GM19324 (cell line): ENCODE measurements around the gene ANKS4B.
"Not testable (repeated sequence)": the region's sequence is repeated elsewhere in the genome, so short reads cannot be mapped to it uniquely, and the experiment has no call there.

Source experiments
- ATAC-seq: cut with Tn5 transposase; IDR thresholded peaks from one replicate; pipeline ENCODE4 v1.9.1; 2021; ENCODE audit warnings: mild to moderate bottlenecking, moderate library complexity; ENCODE audit not compliant: unreplicated experiment, low FRiP score

ANKS4B gene, protein sequence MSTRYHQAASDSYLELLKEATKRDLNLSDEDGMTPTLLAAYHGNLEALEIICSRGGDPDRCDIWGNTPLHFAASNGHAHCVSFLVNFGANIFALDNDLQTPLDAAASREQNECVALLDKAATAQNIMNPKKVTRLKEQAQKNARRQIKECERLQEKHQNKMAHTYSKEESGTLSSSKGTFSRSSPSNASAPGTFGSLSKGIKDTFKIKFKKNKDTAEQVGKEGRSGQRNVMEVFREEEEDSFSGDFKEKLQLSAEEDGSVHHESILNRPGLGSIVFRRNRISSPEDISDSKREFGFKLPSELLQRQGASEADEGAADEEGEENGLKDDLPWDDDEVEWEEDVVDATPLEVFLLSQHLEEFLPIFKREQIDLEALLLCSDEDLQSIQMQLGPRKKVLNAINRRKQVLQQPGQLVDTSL

DNA sequence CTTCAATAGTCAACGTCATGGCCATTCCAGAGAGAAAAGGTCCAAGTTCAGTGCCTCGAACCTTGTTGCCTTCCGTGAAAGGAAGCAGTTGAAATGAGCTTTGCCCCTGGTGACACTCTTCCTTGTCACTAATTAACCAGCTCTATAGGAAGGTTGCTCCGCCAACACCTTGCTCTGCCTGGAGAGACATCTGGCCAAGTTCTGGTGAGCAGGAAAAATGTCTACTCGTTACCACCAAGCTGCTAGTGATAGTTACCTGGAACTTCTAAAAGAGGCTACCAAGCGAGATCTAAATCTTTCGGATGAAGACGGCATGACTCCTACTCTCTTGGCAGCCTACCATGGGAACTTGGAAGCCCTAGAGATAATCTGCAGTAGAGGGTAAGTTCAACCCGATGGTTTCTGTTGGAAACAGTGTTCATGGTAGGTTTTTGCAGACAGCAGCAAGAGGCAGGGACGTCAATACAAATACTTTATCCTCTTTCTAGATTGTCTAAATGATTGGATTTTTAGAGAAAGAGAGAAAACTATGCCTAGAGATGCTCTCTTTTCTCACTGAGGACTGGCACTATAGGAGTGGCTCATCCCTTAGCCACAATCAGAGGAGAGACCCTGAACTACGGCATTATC, at the start of gene ANKS4B:
Gene ANKS4B (plus strand): TSS at position 179 of the 630 bp plus-strand sequence. CDS start 39 bp downstream, at position 218.
- ATAC-seq: no peak

DNA sequence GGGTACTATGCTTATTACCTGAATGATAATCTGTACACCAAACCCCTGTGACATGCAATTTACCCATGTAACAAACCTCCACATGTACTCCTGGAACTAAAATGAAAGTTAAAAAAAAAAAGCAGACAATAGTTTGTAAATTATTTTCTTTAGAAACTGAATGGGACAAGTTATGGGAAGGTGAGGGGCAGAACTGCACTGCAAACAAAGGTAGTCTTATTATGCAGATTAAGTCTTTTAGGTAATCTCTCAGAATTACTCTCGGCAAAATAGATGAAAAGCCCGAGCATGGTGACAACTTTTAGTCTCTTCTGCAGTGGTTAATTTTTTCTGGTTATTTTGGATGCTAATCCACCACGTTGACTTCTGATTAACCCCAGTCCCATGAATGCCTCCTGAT, 49.5 kb upstream of the ANKS4B start:
- ATAC-seq: no peak

DNA sequence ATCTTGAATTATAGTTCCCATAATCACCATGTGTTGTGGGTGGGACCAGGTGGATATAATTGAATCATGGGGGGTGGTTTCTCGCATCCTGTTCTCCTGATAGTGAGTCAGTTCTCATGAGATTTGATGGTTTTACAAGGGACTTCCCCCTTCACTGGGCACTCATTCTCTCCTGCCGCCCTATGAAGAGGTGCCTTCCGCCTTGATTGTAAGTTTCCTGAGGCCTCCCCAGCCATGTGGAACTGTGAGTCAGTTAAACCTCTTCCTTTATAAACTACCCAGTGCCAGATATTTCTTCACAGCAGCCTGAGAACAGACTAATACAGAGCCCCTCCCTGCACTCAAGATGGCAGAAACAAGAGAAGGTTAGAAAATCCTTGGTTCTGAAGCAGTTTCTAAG, 48.7 kb upstream of the ANKS4B start:
- ATAC-seq: no peak

DNA sequence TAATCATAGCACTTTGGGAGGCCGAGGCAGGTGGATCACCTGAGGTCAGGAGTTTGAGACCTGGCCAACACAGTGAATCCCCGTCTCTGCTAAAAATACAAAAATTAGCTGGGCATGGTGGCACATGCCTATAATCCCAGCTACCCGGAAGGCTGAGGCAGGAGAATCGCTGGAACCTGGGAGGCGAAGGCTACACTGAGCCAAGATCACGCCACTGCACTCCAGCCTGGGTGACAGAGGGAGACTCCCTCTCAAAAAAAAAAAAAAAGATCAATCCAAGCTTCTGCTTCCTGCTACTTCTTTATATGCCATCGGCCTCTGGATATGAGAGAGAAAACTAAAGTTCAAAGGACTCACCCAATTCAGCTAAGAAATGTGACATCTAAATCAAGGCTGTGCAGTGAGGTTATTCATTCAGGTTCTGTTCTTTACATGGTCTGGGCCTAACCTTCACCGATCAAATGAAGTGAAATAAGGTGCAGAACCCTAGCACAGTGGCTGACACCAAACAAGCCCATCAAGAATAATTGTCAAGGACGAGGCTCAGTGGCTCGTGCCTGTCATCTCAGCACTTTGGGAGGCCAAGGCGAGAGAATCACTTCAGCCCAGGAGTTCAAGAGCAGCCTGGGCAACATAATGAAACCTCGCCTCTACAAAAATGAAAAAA, 47.7 kb upstream of the ANKS4B start:
- no peak for ATAC-seq

DNA sequence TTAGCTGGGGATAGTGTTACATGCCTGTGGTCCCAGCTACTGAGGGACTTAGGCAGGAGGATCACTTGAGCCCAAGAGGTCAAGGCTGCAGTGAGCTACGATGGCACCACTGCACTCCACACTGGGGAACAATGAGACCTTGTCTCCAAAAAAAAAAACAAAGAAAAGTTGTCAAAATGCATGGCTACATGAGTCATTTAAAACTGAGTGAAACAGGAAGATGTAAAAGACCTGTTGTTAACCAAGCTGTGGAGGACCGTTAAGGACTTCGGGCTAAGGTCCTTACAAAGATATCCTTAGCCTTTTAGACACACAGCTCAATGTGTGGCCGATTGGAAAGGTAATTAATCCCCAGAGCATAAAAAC, 47.2 kb upstream of the ANKS4B start:
- no peak for ATAC-seq

DNA sequence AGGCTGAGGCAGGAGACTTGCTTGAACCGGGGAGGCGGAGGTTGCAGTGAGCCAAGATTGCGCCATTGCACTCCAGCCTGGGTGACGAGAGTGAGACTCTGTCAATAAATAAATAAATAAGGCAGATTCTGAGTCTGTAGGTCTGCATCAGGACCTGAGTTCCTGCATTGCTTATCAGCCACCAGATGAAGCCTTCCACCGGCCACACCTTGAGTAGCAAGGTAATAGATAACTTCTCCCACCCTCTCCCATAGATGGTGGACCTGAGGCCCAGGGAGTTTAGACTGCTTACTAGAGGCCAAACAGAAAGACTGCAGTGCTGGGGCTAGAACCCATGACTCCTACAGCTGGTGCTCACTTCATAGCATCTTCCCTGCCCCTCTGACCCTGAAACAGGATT, 44.2 kb upstream of the ANKS4B start:
- ATAC-seq: no peak

DNA sequence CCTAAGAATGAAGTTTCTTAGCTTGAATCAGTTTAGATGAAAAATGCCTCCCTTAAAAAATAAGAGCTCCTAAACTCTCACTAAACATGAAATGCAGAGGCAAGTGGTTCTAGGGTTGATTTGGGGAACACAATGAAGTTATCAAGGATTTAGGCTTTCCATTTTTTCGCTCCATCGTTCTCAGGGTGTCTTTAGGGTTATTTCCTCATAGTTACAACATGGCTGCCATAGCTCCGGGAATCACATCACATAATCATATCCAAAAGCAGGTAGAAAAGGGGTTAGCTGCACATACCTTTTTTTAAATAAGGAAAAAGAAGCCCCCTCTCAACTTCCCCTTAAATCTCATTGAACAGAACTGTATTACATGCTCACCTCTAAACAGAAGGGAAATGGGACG, 43.5 kb upstream of the ANKS4B start:
- ATAC-seq: no peak

DNA sequence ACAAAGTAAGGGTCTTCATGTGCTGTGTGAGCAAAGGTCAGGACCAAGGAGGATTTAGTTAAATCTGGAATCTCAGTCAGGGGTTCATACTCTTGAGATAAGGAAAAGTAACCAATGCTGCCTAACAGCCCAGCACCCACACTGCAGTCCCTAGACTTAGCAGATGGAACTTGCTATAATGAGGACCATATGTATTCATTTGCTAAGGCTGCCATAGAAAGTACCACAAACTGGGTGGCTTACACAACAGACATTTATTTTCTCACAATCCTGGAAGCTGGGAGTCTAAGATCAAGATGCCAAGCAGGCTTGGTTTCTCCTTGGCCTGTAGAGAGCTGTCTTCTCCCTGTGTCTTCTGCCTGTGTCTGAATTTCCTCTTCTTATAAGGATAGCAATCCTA, 42.9 kb upstream of the ANKS4B start:
- no peak for ATAC-seq

DNA sequence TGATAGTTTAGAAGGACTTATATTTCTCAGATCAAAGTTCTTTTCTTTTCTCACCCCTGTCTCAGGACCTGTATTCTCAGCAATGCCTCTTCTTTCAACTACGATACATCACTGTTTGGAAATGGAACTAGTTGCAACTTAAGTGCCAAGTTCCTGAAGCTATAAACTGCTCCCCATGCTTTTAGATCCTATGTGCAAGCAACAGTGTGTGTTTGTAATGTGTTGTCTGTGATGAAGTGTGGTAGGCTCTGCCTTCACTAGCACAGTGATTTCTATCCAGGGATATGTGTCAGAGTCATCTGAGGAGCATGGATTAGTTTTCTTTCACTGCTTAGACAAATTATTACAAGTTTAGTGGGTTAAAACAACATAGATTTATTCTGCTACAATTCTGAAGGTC, 40.5 kb upstream of the ANKS4B start:
- ATAC-seq: no peak

DNA sequence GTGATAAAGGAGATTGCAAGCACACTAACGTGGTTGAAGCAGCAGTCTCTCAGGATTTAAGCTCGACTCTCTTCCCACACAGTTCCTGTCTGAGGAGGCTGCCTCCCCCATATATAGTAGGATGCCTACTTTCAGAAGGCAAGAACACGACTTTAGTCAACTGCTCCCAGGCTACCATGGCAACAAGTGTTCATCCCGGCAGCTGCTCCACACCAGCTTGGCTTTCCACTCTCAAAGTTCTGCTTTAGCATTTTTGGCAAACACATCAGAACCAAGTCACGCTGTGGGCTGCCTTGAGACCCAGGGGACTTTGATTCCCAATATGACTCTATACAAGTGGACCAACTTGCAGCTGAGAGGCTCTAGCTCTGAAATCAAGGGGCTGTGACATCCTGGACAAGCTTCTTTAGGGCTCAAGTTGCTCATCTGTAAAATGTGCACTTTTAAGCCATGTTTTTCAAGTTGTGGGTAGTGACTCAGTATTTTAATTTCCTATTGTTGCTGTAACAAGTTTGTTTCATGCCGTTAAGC, 38.7 kb upstream of the ANKS4B start:
- no peak for ATAC-seq

DNA sequence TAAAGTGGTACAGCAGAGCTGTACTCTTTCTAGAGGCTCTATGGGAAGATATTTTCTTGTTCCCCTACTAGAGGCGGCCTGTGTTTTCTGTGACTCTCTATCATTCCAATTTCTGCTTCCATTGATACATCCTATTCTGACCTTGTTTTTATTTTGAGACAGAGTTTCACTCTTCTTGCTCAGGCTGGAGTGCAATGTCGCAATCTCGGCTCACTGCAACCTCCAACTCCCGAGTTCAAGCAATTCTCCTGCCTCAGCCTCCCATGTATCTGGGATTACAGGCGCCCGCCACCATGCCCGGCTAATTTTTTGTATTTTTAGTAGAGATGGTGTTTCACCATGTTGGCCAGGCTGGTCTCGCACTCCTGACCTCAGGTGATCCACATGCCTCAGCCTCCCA, 38.2 kb upstream of the ANKS4B start:
- not testable (repeated sequence) for ATAC-seq

DNA sequence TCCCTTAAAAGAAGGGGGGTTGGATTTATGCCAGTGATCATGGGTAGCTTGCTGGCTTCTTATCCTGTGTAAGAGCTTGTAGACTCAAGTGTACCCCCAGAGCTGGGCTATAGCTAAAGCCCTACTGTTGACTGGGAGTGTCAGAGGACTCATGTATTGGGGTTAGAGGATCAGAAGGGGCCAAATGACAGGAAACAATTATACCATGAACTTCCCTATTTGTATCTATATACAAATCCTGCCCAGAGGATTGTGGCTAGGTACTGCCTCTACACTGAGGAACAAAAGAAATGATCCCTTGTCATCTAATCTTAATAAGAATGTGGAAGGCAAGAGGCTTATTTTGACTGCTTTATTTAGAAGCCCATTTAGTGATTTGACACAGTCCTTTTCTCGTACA, 36.4 kb upstream of the ANKS4B start:
- ATAC-seq: no peak

DNA sequence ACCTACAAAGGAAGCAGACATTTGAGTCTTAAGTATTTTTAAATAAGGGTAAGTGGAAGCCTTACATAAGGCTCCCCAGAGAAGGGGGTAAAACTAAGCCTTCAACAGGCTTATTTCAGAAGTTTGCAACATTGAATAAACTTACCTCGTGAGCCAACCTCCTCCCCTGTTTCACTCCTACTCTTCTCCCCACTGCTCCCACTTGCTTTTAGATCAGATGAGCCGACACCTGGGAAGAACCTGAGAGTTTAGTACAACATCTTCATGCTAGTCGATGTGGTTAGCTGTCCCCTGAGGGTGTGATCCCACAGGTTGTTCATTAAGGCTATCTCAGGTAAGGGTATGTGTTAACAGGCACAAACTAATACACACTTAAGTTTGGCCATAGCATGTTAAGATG, 35.9 kb upstream of the ANKS4B start:
- no peak for ATAC-seq

DNA sequence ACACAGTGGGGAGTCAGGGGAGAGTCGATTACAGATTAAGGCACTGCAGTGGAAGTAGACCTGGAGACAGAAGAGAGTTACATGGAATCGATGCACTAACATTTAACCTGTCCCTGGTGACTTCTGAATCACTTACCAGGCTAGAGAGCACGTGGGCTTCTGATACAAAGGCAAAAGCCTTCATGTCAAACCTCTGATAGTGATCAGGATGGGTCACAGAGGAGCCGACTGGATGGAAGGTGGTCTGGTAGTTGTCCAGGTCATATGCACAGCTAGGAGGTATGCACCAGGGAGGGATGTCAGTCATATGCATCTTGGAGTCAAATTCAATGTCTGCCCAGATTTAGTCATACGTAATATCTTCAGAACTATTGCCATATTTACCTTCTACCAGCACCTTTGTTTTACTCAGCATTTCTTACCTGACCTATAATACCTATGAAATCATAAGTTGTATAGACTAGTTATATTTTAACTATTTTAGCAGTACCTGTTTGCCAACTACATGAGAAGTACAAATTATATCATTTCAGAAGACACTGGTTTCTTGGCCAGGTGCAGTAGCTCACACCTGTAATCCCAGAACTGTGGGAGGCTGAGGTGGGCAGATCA, 33.8 kb upstream of the ANKS4B start:
- ATAC-seq: no peak

DNA sequence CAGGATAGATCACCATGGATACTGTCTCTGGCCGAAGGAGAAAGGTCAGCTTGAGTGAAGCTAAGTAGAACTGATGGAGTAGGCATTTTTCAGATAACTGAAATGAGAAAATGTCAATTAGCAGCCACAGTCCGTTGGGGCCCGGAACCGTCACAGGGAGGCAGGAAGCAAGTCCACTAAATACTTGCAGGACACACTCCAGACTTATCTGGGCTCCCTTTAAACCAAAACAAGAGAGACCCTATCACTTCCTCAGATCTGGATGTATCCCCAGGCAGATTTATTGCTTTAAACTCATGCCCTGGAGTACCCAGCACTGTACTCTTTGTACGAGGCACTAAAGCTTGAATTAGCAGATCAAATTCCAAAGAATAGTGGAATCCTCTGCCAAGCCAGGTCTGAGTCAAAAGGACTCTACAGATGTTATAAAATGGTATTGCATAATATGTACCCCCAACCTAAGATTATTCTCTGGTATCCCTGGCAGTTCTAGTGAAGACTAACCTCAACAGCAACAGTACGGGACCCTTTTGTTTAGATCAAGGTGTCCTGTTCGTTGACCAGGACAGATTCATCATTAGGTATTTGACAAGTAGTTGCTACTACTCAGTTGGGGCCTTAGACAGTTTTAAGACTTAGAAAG, 30.2 kb upstream of the ANKS4B start:
- ATAC-seq: no peak

DNA sequence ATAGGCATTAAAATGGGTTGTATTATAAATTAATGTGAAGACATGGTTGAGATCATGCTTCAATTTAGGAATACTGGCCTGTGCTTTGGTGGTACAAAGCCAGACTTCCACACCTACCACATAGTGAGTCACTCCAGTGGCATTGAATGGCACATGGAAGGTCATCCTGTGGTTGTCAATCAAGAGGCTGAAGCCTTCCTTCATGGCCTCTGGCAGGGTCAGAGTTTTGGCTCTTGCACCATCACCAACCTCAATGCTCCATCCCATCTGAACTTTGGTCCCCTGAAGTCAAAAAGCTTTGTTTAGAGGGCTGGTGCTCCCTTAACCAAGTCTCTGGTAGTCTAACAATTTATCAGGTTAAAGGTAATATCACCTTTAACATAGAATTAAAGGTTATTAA, 28.2 kb upstream of the ANKS4B start:
- ATAC-seq: no peak

DNA sequence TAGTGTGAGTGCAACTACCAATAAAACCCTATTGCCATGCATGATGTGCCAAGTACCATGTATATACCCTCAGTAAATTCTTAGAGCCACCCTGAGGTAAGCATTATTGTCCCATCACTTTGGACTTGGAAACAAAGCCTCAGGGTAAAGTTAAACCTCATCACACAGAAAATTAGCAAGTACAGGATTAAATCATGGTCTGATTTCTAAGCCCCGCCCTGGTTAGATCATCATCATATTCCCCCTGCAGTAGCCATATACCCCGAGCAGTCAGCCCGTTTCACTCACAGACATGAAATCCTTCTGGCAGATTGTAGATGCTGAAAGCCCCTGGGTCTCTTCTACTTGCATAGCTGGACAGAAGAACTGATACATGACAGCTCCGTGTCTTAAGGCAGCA, 26.9 kb upstream of the ANKS4B start:
- no peak for ATAC-seq

DNA sequence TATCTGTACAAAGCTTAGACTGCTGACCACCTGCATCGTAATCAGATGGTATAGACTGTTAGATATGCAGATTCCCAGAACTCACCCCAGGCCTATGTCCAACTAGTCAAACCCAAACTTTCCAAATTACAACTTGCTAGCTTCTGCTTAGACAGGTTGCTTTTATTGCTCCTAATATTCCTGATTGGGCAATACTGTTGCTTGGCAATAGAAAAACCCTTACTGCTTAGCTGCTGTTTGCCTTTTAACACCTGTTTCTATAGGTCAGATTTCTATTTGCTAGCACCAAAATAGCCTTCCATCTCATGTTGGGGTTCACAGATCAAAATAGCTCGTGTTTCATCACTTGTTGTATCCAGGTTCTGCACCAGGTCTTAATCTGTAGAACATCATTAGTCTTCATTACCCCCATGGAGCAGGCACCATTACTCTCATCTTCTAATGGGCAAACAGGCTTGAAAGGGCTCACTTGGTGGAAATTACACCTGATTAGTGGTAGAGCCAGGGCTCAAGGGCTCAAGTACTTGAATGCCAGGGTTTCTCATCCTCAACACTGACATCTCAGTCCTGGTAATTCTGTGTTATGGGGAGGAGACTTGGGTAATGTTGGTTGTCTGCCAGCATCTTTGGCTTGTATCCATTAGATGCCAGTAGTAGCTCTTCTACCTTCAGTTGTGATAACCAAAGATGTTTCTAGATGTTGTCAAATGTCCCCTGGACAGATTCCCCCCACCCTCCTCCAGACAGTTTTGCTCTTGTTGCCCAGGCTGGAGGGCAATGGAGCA, 24.9 kb upstream of the ANKS4B start:
- ATAC-seq: no peak

DNA sequence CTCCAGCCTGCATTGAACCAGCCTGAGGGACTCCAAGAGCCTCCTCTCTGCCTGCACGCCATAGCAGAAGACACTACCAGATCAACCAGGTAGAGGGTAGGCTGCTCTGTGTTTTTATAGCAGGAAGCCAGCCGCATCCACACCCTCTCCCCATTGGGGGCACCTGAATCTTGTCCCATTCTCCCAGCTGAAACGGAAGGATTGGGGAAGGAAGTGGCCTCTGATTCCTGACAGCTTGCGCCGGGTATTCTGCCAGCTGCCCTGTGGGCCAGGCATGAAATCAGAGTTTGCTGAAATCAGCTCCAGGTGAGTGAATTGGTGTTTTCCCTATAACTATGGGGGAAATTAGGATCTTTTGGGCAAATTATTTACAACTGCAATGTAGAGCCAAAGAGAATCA, 22.0 kb upstream of the ANKS4B start, which contains the start of gene ZP2:
Gene ZP2 (minus strand): TSS at position 89 of the 400 bp plus-strand sequence. CDS start 27 bp downstream, at position 62.
- ATAC-seq: no peak

DNA sequence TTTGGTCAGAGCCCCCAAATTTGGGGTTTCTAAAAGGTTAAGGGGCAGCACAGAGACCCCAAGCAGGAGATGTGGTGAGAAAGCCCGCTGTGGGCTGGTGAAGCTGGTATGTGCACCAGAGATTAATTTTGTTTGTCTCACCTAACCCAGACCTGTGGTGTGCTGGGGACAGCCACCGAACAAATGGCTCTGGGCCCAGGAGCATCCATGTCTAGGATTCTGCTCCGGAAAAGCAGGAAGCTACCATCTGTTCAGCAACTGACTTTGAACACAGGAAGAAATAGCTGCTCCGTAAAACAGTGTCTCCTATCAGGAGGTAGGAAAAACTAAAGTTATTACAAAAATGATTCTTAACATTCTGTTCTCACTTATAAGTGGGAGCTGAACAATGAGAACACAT, 19.4 kb upstream of the ANKS4B start:
- ATAC-seq: no peak
